Activated CD4-positive, alpha-beta T cell treated with anti-CD3 and anti-CD28 coated beads, Interleukin-2, amount 50 U/mL, for 4 hours (primary cell): ENCODE results near the gene ABRACL.
"Not testable (repeated sequence)": the region's sequence is repeated elsewhere in the genome, so short reads cannot be mapped to it uniquely, and the experiment has no call there.

Experiments used
- DNase-seq, 2 experiments: peaks; one replicate each; pipeline ENCODE4 v3.0.0-alpha.2; 2020

ABRACL gene, protein sequence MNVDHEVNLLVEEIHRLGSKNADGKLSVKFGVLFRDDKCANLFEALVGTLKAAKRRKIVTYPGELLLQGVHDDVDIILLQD

DNA sequence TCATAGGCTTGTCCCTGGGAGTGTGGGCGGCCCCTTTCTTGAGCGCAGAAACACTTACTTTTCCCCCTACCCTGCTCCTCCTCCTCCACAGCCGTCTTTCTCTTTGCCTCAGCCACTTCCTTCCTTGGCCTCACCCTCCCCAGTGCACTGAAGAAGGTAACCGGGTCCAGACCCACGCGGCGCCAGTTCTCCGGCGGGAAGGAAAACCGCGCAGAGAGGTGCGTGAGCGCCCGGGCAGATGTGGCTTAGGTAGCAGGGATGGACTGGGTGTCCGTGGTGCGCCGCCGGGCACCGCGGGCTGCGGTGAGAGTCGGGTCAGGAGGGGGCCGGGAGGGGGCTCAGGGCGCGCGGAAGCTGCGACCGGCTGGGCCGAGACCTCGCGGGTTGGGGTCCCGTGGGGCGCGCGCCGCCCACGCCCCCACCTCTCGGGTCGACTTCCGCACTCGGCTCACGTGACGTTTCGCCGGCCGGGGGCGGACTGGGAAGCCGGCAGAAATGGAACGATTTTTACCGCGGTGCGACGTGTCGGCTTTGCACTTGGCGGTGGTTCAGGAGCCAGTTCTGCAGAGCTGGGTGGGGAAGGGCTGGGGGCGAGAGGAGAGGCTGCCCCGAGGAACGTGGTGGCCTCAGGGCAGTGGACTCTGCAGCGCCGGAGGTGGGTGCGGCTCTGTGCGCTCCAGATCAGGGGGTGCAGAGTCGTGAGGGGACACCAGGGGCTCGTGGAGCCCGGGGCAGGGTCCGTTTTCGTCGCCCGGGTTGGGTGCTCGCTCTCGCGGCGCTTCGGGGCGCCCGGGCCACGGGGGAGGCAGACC is at the start of gene ABRACL:
Gene ABRACL (plus strand): TSS at position 88 of the 812 bp plus-strand sequence. CDS start 5,416 bp downstream, outside the sequence.
- DNase-seq, result peak; percentile 78 to 84

DNA sequence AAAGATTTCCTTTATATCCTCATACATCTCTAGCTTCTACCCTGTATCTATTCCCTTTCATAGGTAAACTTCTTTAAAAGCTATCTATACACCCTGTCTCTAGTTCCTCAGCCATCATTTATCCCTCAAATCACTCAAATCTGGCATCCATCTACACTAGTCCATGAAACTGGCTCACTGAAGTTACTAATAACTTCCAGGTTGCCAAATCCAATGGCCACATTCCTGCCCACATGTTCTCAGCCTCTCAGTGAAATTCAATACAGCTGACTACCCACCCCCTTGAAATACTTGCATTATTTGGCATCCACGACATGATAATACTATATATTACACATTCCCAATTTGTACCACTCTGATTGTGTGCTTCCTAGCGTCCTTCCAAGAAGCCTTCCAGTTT is 49.2 kb upstream of the ABRACL start:
- DNase-seq, result no peak

DNA sequence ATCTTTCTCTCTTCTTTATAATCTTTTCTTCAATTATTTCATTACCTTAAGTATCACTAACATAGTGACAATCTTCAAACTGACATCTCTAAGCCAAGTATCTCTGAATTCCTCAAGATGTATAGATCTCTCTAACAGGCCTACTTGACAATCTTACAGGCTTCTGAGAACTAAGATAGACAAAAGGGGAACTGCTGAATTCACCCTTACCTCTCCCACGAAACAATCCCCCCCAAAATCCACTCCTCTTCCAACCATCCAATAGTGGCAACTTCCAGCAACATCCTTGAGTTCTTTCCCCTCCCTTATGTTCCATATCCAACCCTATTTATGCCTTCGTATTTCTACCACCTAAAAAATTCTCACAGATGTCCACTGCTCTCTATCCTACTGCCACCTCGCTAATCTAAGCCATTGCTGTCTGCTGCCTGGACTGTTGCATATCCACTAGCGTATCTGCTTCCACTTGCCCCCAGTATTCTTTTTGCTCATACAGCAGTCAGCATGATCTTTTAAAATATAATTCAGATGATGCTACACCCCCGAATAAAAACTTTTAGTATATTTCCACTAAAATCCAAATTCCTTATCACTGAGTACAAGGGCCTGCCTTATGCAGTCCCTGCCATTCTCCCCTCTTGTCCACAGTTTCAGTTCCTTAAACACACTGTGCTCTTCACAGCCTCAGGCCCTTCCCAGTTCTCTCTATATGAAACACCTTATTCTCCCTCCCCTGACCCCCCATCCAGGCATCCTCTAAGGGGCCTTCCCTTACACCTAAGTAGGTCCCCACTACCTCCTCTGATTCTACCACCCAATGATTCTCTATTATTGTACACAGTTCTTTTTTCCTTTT is 48.5 kb upstream of the ABRACL start:
- no peak for DNase-seq

DNA sequence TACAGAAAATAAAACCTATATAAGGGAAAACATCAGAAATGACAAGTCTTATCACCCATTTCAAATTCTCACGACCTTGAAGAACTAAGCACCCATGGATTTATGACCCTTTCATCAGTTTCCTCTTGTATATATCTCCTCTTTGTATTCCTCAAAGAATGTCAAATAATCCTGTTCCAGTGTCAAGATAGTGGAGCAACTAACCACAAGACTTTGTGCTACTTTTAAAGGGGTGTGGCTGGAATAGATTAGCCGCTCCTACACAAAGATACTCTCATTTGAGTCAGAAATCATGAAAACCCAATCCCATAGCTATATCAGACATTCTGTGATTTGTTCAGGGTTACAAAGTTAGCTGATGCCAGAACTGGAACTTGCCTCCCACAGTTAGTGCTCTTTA is 47.1 kb upstream of the ABRACL start:
- no peak for DNase-seq

DNA sequence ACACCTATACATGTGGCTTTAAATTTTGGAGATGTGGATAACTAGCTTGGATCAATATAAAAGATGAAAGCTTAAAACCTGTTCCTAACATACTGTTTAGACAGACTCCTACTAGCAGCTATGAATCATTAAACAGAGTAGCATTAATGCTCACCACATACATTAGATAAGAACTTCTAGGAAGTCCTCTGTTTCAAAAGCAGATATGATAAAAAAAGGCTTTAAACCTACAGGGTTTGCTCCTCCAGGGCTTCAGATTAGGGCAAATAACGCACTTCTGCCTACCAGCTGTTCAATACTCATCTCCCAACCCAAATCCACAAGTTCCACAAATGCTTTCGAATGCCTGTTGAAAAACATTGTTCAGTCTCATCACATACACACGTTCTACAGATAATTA is 42.0 kb upstream of the ABRACL start:
- DNase-seq, result no peak

DNA sequence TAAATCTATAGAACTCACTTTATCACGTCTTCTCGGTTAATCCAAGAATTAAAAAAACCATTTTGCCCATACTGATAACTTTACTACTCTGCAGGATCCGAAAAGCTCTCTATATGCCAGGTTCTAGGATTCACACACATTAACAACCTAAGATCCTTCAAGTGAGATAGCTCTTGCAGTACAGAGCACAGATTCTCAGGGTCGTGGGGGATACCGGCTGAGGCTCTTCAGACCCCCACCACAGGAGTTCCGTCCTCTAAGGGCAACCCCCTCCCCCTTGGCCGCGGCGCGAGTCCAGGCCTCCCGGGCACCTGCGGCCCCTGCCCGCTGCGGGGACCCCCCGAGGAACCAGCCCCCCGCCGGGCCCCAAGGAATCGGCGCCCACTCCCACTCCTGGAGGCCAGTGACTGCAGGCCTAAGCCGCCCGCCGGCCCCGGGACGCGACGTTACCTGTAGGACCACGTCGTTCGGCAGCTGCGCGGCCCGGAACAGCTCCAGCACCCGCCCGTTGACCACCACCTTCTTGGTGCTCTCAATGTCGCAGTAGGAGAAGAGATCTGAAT is 41.4 kb upstream of the ABRACL start:
- peak in 1 of 2 experiments; percentile 14 for DNase-seq

DNA sequence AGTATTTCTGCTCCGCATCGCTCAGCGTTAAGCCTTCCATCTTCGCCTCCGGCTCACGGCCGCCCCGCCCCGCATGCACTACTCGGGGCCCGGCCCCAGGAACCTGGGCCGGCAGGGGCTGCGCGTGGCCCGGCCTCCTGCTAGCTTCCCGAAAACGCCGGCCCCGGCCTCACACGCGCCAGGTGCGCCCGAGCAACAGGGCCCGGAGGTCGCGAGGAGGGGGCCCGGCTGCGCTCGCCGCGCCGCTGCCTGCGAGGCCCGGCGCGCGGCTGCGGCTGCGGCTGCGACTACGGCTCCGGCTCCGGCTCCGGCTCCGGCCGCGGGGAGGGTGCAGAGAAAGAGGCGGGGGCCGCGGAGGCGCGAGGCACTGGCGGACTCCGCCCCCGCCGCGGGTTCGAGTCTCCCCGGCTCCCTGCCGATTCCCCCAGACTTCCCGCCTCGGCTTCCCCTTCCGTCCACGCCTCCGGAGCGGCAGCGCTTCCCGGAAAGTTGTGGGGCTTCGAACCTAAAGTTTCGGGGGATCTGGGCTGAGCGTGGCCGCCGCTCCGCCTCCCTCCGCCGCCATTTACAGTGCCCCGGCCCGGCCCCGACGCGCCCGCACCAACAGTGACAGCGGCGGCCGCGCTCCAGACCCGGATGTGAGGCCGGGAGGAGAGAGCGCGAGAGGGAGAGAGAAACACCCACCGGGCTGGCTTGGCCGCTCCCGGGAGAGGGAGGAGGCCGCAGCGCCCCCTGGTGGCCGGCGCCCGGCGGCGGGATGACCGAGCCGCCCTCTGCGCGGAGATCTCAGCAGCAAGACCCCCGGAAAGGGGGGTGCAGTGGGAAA is 40.7 kb upstream of the ABRACL start, which contains the start of gene REPS1:
Gene REPS1 (minus strand): TSS at position 611 of the 826 bp plus-strand sequence. CDS start 571 bp downstream, at position 40.
- DNase-seq, result peak; percentile 83 to 87

DNA sequence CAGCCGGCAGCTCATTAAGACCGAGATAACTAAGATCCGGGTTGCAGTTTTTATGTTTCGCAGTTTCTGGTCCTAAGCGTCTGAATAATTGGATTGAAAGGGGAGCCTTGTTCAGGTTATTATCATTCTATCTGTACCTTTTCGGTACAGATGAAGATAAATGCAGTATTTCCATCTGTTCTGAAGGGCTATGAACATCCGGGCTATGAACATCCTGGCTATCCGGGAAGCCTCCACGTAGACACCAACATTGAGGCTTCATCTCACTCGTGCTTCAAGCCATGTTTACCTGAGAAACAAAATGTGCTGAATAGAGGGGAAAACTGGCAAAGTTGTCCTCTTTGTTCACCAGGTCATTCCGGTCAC is 40.1 kb upstream of the ABRACL start:
- peak in 1 of 2 experiments; percentile 1 for DNase-seq

DNA sequence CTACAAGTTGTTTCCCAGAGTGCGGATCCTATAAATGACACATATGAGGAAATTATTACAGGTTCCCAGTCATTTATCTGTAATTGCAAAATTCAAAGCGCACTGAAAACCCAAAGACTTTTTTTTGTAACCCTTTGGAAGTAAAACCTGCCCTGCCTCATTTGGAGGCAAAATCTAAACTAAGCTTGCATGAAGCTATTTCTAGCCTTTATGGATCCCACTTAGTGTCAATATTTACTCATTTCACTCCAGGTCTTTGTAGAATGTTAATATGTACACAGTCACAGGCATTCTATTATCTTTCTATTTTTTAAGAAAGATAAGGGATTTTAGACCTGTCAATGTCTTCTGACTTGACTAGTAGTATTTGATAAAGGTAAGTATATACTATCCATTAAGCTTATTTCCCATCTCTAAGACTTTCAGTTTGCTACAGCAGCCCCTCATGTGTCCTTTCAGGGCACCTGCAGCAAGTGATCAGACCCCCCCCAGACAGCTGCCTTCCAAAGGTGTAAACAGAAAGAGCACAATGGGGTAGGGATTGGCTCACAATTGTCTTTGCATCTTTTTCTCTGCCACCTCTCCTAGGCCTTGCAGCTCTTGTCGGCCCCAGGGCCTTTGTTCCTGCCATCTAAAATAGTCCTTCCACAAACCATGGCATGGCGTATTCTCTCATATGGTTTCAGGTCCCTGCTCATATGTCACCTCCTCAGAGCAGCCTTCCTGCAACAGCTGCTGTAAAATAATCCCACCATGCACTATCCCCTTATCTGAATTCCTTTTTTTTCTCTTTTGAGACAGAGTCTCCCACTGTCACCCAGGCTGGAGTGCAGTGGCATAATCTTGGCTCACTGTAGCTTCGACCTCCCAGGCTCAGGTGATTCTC is 39.2 kb upstream of the ABRACL start:
- DNase-seq, result no peak

DNA sequence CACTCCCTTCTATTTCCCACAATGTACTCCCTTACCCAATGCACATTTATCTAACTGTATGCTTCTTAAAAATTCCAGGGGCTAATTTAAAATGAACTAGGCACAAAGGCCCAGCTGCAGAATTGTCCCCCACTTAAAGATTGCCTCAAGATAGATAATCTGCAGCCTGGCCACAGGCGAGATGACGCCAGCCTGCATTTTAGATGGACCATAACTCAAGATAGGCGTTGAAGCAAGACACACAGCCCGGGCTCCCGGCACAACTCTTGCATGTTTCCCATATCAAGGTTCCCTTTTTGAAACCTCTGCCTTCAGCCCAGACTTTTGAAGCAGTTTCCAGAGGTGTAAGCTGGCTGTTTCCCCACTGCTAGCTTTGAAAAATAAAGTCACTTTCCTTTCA is 37.3 kb upstream of the ABRACL start:
- no peak for DNase-seq

DNA sequence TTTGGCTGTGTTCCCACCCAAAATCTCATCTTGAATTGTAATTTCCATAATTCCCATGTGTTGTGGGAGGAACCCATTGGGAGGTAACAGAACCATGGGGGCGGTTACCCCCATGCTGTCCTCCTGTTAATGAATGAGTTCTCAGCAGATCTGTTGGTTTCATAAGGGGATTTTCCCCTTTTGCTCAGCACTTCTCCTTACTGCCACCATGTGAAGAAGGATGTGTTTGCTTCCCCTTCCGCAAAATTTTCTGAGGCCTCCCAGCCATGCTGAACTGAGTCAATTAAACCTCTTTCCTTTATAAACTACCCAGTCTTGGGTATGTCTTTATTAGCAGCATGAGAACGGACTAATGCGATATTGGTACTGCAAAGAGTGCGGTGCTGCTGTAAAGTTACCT is 35.6 kb upstream of the ABRACL start:
- not testable (repeated sequence) for DNase-seq

DNA sequence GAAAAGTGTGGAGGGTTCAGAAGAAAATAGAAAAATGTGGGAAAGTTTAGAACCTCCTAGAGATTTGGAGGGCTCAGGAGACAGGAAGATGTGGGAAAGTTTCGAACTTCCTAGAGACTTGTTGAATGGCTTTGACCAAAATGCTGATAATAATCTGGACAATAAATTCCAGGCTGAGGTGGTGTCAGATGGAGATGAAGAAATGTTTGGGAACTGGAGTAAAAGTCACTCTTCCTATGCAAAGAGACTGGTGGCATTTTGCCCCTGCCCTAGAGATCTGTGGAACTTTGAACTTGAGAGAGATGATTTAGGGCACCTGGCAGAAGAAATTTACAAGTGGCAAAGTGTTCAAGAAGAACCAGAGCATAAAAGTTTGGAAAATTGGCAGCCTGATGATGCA is 35.1 kb upstream of the ABRACL start:
- not testable (repeated sequence) for DNase-seq

DNA sequence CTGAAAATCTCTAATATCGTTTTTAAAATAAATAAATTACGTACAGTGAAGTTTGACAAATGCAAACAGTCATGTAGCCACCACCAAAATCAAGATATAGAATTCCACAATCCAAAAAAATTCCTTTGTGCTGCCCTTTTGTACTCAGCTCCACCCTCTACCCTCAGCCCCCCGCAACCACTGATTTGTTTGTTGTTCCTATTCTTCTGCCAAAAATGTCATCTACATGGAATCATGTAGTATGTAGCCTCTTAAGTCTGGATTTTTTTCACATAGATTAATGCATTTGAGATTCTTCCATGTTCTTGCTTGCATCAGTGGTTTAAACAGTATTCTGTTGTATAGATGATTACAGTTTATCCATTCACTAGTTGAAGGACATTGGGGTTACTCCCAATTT is 32.0 kb upstream of the ABRACL start:
- DNase-seq, result no peak

DNA sequence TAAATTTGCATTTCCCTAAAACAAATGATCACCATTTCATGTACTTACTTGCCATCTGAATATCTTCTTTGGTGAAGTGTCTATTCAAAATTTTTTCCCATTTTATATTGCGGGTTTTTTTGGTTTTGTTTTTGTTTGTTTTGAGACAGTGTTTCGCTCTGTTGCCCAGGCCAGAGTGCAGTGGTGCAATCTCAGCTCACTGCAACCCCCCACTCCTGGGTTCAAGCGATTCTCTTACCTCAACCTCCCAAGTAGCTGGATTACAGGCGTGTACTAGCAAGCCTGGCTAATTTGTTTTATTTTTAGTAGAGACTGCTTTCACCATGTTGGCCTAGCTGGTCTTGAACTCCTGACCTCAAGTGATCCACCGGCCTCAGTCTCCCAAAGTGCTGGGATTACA is 31.4 kb upstream of the ABRACL start:
- no peak for DNase-seq

DNA sequence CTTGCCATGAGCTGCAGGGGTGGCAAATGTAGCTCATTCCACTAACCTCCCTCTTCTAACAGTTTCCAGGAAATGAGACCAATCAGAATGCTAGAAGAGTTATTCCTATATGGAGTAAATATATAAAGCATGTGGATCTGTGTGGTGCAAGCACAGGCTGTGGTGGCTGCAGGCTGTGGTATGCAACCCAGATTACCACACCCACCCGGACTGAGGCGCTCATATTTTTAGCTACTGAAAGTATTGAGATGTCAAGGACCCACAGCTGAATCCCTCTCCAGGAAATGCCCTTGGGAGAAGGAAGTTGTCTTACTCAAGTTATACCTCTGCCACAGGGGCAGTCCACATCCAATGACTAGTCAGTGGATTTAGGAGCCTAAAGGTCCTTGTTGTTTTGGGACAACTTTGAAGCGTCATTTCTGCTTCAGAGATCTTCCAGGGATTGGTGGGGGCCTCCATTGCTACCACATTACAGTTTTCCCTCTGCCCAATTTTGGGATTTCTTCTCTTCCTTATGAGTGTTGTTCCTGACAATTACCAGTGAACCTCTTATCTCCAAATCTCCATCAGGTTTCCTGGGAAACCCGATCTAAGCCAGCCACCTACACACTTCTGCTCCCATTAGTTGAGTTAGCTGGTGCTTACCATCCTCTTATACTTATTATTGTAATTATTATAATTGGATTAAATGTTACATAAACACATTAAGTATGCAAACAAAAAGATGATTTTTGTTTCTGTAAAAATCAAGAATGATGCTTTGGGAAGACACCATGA is 28.4 kb upstream of the ABRACL start:
- no peak for DNase-seq

DNA sequence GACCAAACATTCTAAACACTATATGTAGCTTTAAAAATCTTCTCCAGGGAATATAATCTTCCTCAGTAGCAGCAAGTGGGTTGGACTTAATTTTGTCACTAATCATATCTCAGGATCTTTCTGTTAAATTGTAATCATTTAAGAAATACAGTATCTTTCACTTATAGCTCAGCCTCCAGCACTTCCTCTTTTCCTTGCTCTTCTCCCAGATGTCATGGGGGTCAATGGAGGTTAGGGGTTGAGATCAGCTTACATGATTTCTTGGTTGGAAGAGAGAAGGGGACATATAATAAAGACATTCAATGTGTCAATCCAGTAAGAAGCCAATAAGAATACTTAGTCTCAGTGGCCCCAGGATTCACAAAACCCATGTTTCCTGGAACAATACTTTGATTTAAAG is 24.8 kb upstream of the ABRACL start:
- no peak for DNase-seq

DNA sequence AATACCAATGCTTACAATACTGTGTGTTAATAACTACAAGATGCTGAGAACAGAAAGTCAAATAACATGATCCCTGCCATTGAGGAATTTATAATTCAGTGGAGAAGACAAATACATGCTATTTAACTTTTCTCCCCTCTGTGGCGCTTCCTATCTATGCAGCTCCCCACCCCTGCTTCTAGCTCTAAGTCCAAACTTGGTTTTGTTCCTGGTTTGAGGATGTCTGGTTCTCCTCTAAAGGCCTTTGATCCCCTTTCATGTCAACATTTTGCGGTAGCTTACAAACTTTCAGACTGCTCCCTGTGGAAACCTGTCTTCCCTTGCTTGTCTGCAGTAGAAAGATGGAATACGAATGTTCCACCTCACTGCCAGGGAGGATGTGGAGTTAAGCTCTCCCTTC is 22.1 kb upstream of the ABRACL start:
- DNase-seq, result no peak

DNA sequence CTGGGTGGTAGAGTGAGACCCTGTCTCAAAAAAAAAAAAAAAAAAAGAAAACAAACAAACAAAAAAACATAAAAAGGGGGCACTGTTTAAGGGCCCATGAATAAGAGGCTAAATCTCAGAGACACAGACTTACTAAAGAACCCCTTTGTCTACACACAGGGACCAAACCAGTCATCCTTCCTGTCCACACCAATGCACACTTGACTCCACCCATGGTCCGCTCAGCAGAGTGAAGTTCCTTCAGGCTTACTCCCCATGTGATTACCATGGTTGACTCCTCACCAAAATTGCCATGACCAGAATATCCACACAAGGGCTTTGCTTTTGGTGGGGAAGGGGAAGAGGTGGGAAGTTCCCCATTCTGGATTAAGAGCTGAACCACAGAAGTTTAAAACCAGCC is 21.1 kb upstream of the ABRACL start:
- no peak for DNase-seq

DNA sequence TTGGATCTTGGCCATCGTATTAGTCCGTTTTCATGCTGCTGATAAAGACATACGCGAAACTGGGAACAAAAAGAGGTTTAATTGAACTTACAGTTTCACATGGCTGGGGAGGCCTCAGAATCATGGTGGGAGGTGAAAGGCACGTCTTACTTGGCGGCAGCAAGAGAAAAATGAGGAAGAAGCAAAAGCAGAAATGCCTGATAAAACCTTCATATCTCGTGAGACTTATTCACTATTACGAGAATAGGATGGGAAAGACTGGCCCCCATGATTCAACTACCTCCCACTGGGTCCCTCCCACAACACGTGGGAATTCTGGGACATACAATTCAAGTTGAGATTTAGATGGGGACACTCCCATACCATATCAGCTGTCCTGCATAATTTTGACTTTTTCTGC is 20.4 kb upstream of the ABRACL start:
- no peak for DNase-seq

DNA sequence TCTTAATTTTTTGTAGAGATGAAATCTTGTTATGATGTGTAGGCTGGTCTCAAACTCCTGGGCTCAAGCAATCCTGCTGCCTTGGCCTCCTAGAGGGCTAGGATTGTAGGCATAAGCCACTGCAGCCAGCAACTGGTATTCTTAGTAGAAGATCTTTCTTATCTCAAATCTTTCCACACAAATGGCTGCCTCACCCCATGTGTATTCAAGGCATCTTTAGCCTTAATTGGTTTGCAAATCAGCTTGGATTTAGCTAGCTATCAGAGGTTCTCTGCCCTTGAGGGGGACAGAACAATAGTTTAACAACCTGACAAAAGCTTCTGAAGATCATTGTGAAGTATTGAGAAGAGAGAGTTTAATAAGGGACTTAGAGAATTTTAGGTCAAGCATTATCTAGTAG is 17.9 kb upstream of the ABRACL start:
- DNase-seq, result no peak

DNA sequence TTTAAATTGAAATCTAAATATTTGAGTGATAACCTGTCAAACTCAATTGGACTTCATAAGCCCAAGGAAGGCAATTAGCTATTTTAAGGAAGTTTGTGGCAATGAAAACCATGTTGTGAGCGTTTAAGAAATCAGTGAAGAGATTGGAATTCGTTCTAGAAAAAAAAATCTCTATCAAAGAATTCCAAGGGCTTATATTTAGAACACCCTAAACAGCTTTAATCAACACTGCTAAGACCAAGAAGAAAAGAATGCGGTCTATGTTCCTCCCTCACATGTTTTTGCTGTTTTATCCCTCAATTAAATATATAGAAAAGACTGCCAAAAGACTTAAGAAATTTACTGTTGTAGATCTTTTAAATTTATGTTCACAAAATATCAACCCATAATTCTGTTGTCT is 16.6 kb upstream of the ABRACL start:
- no peak for DNase-seq
